OCI-LY1 (cell line): Measurements from ENCODE around the gene SLIT3.

Source experiments
- H2AFZ ChIP-seq: fragments of 200-600 bp; sonication (generic), shearing (Covaris generic); 2 replicates; pipeline ENCODE4 v1.6.0; 2014; ENCODE audit warnings: antibody characterized with exemption, mild to moderate bottlenecking, low read length
- H3F3A ChIP-seq: fragments of 200-600 bp; sonication (generic), shearing (Covaris generic); 2 replicates; pipeline ENCODE4 v1.6.0; 2014; ENCODE audit warnings: mild to moderate bottlenecking, antibody characterized with exemption, low read length, moderate library complexity; ENCODE audit not compliant: insufficient read depth
- H3K27ac ChIP-seq: fragments of 200-600 bp; sonication (generic); 2 replicates; pipeline ENCODE4 v1.5.1; 2014; ENCODE audit warnings: low read length, mixed run types, mild to moderate bottlenecking, low read depth; ENCODE audit not compliant: poor library complexity, severe bottlenecking
- H3K27me3 ChIP-seq: fragments of 200-600 bp; sonication (generic); 2 replicates; pipeline ENCODE4 v1.6.0; 2014; ENCODE audit warnings: antibody characterized with exemption, mild to moderate bottlenecking, low read length, moderate library complexity; ENCODE audit not compliant: insufficient read depth
- H3K36me3 ChIP-seq: fragments of 200-600 bp; sonication (generic); 2 replicates; pipeline ENCODE4 v1.6.1; 2014; ENCODE audit warnings: mild to moderate bottlenecking, antibody characterized with exemption, low read length, moderate library complexity, mixed read lengths; ENCODE audit not compliant: insufficient read depth
- H3K4me1 ChIP-seq: fragments of 200-600 bp; sonication (generic); 2 replicates; pipeline ENCODE4 v1.5.1; 2014; ENCODE audit warnings: mild to moderate bottlenecking, low read length, moderate library complexity; ENCODE audit not compliant: insufficient read depth, severe bottlenecking
- H3K4me2 ChIP-seq: fragments of 200-600 bp; sonication (generic), shearing (Covaris generic); 2 replicates; pipeline ENCODE4 v1.6.1; 2014; ENCODE audit warnings: low read length
- H3K4me3 ChIP-seq: fragments of 200-600 bp; sonication (generic); 2 replicates; pipeline ENCODE4 v1.5.1; 2014; ENCODE audit warnings: low read length, low read depth, mild to moderate bottlenecking, mixed read lengths; ENCODE audit not compliant: poor library complexity, severe bottlenecking
- H3K79me2 ChIP-seq: fragments of 200-600 bp; shearing (Covaris generic); 2 replicates; pipeline ENCODE4 v1.6.1; 2016; ENCODE audit warnings: mixed run types, low read length, mixed read lengths; ENCODE audit not compliant: insufficient read depth
- H3K9ac ChIP-seq: fragments of 200-600 bp; sonication (generic), shearing (Covaris generic); 2 replicates; pipeline ENCODE4 v1.6.1; 2014; ENCODE audit warnings: mild to moderate bottlenecking, low read length, mixed read lengths
- H3K9me2 ChIP-seq: fragments of 200-600 bp; sonication (generic), shearing (Covaris generic); 2 replicates; pipeline ENCODE4 v1.6.1; 2014; ENCODE audit warnings: low read depth, mild to moderate bottlenecking, low read length, mixed read lengths
- H3K9me3 ChIP-seq: fragments of 200-600 bp; shearing (Covaris generic); 2 replicates; pipeline ENCODE4 v1.6.1; 2014; ENCODE audit warnings: low read length, mixed read lengths
- H4K20me1 ChIP-seq: fragments of 200-600 bp; sonication (generic), shearing (Covaris generic); 2 replicates; pipeline ENCODE4 v1.6.0; 2016; ENCODE audit warnings: mild to moderate bottlenecking, low read length; ENCODE audit not compliant: insufficient read depth
- CTCF ChIP-seq: fragments of 200-600 bp; sonication (generic), shearing (Covaris generic); IDR thresholded peaks from 2 replicates; pipeline ENCODE4 v1.5.1; 2017; ENCODE audit warnings: mild to moderate bottlenecking, antibody characterized with exemption, low read length, moderate library complexity, mixed read lengths
- EZH2 ChIP-seq: fragments of 200-600 bp; sonication (generic), shearing (Covaris generic); IDR thresholded peaks from 2 replicates; pipeline ENCODE4 v1.8.0; 2017; ENCODE audit warnings: borderline replicate concordance, mixed run types, mild to moderate bottlenecking, antibody characterized with exemption, low read length, moderate library complexity, mixed read lengths

Gene SLIT3

DNA sequence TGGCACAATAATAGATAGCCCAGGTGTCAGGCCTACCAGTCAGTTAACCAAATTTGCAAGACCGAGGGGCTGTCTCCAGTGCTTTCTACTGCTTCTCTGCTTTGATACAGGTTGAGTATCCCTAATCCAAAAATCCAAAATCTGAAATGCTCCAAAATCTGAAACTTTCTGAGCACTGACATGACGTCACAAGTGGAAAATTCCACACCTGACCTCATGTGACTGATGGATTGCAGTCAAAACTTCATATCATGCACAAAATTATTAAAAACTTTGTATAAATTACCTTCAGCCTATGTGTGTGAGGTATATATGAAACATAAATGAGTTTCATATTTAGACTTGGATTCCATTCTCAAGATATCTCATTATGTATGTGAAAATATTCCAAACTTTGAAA is 508.3 kb downstream of the SLIT3 start:
- H4K20me1 ChIP-seq: no peaks in the 10 kb centered on the region
- H3K27me3 ChIP-seq: no peaks in the 10 kb centered on the region
- no peak overlapping the region for H2AFZ ChIP-seq
- TF ChIP-seq EZH2: no peak
- TF ChIP-seq CTCF: no peak
- H3K36me3 ChIP-seq: no peaks in the 10 kb centered on the region
- no peak overlapping the region for H3K9ac ChIP-seq
- H3K9me3 ChIP-seq: no peaks in the 10 kb centered on the region
- H3F3A ChIP-seq: no peaks in the 10 kb centered on the region
- no peak overlapping the region for H3K4me3 ChIP-seq
- no peak overlapping the region for H3K4me2 ChIP-seq
- no peaks in the 10 kb centered on the region for H3K9me2 ChIP-seq
- H3K4me1 ChIP-seq: no peaks in the 10 kb centered on the region
- H3K27ac ChIP-seq: no peak overlapping the region
- no peaks in the 10 kb centered on the region for H3K79me2 ChIP-seq

- no peaks in the 10 kb centered on the region for H3K9me2 ChIP-seq
- H3K9me3 ChIP-seq: no peaks in the 10 kb centered on the region
- H3F3A ChIP-seq: no peaks in the 10 kb centered on the region
- no peaks in the 10 kb centered on the region for H4K20me1 ChIP-seq
- no peak overlapping the region for H3K4me2 ChIP-seq
- H3K79me2 ChIP-seq: no peaks in the 10 kb centered on the region
- H2AFZ ChIP-seq: no peak overlapping the region
- no peaks in the 10 kb centered on the region for H3K36me3 ChIP-seq
- H3K4me3 ChIP-seq: no peak overlapping the region
- H3K9ac ChIP-seq: no peak overlapping the region
- no peaks in the 10 kb centered on the region for H3K4me1 ChIP-seq
- H3K27me3 ChIP-seq: no peaks in the 10 kb centered on the region
- no peak overlapping the region for H3K27ac ChIP-seq
- TF ChIP-seq EZH2 (no peak), CTCF (no peak)
Measured at GRCh38 chr5:168790671-168791250, 510.2 kb downstream of the SLIT3 start.

DNA sequence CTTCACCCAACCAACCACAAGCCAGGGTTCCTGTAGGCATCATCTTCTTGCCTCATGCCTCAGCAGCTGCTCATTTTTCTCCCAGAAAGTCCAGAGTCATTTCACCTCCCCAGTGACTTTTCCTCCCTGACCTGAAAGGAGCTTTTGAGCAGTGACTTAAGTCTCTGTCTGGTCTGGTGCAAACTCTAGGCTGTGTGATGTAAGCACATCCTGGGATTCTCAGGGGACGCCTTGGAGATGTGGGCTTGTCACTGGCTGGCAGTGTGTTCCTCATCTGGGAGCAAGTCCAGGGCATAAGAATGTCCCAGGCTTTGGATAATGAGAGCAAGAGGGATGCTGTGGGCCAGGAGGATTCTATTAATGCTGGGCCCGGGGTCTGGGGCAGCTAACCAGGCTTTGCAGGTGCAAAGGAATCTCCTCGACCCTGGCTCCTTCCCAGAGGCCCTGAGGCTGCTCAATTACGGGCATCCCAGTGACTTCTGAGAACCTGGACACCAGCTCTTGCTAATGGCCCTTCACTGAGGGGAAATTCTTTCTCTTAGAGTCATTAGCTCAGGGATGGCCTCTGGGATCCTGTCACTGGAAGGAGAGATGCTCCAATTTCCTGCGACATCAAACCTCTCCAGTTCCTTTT is 510.8 kb downstream of the SLIT3 start:
- Histone ChIP-seq H3K9ac (no peak overlapping the region), H3K4me2 (no peak overlapping the region), H3K36me3 (no peaks in the 10 kb centered on the region), H2AFZ (no peak overlapping the region), H3K27ac (no peak overlapping the region), H4K20me1 (no peaks in the 10 kb centered on the region), H3K79me2 (no peaks in the 10 kb centered on the region), H3K4me3 (no peak overlapping the region), H3K27me3 (no peaks in the 10 kb centered on the region), H3F3A (no peaks in the 10 kb centered on the region), H3K9me2 (no peaks in the 10 kb centered on the region), H3K9me3 (no peaks in the 10 kb centered on the region), H3K4me1 (no peaks in the 10 kb centered on the region)
- no peak for TF ChIP-seq EZH2
- no peak for TF ChIP-seq CTCF
